GM21528 (cell line): Measurements from ENCODE around the gene FREM2.

Experiments
- ATAC-seq: cut with Tn5 transposase; IDR thresholded peaks from one replicate; pipeline ENCODE4 v1.9.1; 2021; ENCODE audit warnings: mild to moderate bottlenecking, moderate library complexity; ENCODE audit not compliant: unreplicated experiment, low FRiP score

Gene FREM2

GRCh38 chr13:38821770-38822551 is 135.1 kb downstream of the FREM2 start:
- ATAC-seq = no peak

- no peak for ATAC-seq
Observed at GRCh38 chr13:38824342-38824741, 137.5 kb downstream of the FREM2 start.

- ATAC-seq = no peak
Observed at GRCh38 chr13:38826182-38826813, 139.4 kb downstream of the FREM2 start.

- ATAC-seq = no peak
Observed at GRCh38 chr13:38830442-38831045, 143.7 kb downstream of the FREM2 start.

- no peak for ATAC-seq
Observed at GRCh38 chr13:38844581-38844980, 157.7 kb downstream of the FREM2 start.

- ATAC-seq = no peak
Observed at GRCh38 chr13:38848360-38848759, 161.5 kb downstream of the FREM2 start.

GRCh38 chr13:38849315-38849714 is 162.4 kb downstream of the FREM2 start:
- ATAC-seq = no peak

GRCh38 chr13:38850868-38851626 is 164.2 kb downstream of the FREM2 start:
- no peak for ATAC-seq

- ATAC-seq = no peak
Observed at GRCh38 chr13:38854226-38854625, 167.3 kb downstream of the FREM2 start.

GRCh38 chr13:38856065-38856464 is 169.2 kb downstream of the FREM2 start:
- ATAC-seq = no peak

- no peak for ATAC-seq
Observed at GRCh38 chr13:38862443-38862842, 175.6 kb downstream of the FREM2 start.

- ATAC-seq = no peak
Observed at GRCh38 chr13:38863536-38863935, 176.7 kb downstream of the FREM2 start.

- no peak for ATAC-seq
Observed at GRCh38 chr13:38866649-38867048, 179.8 kb downstream of the FREM2 start.

- no peak for ATAC-seq
Observed at GRCh38 chr13:38868399-38868798, 181.5 kb downstream of the FREM2 start.

- ATAC-seq = no peak
Observed at GRCh38 chr13:38868870-38869269, 182.0 kb downstream of the FREM2 start.

- no peak for ATAC-seq
Observed at GRCh38 chr13:38871275-38871674, 184.4 kb downstream of the FREM2 start.

GRCh38 chr13:38872693-38873092 is 185.8 kb downstream of the FREM2 start:
- ATAC-seq = no peak

GRCh38 chr13:38875186-38875875 is 188.5 kb downstream of the FREM2 start:
- ATAC-seq = no peak

- no peak for ATAC-seq
Observed at GRCh38 chr13:38879278-38879677, 192.4 kb downstream of the FREM2 start.

- ATAC-seq = no peak
Observed at GRCh38 chr13:38879786-38880185, 192.9 kb downstream of the FREM2 start.
